ENCODE measurements around the gene FCHO1.

The FCHO1 gene

DNA sequence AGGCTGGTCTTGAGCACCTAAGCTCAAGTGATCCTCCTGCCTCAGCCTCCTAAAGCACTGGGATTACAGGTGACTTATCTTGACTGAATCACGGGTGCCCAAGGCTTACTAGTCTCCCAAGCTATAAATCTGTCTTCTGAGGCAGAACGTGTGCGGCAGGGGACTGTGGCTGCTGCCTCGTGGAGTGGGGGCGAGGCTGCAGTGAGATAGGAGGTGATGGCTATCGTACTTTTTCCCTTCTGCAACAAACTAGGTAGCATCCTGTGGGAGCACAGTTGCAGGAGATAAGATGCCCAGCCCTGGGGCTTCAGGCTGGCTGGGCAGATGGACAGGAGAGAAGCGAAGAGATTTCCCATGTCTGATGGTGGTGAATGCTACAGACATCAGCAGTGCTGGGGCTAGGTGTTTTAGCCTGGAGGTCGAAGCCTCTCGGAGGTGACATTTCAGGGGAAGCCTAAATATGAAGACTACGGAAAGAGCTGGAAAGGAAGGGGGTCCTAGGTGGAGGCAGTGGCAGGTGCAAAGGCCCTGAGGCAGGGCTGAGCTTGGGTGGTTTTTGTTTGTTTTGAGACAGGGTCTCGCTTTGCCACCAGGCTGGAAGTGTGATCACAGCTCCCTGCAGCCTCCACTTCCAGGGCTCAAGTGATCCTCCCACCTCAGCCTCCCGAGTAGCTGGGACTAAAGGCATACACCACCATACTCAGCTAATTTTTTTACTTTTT, 51.0 kb downstream of the FCHO1 start:
- Histone ChIP-seq H3K36me3 (ENCODE audit: control insufficient read depth, insufficient read depth, low read length) (no peaks in the 10 kb centered on the region), H3K4me3 (replicated peaks; ENCODE audit: low read depth, low read length) (no peak overlapping the region), H3K27me3 (replicated peaks; ENCODE audit: control insufficient read depth, insufficient read depth, low read length) (no peaks in the 10 kb centered on the region; the same call in 1 of the 2 replicates)
- TF ChIP-seq, protein P1, sequence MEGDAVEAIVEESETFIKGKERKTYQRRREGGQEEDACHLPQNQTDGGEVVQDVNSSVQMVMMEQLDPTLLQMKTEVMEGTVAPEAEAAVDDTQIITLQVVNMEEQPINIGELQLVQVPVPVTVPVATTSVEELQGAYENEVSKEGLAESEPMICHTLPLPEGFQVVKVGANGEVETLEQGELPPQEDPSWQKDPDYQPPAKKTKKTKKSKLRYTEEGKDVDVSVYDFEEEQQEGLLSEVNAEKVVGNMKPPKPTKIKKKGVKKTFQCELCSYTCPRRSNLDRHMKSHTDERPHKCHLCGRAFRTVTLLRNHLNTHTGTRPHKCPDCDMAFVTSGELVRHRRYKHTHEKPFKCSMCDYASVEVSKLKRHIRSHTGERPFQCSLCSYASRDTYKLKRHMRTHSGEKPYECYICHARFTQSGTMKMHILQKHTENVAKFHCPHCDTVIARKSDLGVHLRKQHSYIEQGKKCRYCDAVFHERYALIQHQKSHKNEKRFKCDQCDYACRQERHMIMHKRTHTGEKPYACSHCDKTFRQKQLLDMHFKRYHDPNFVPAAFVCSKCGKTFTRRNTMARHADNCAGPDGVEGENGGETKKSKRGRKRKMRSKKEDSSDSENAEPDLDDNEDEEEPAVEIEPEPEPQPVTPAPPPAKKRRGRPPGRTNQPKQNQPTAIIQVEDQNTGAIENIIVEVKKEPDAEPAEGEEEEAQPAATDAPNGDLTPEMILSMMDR (IDR thresholded peaks at IDR 0.05; ENCODE audit: insufficient read depth, low read length, poor library complexity, severe bottlenecking): no peak
- no peak for DNase-seq (ENCODE audit: extremely low read depth, insufficient read length)

DNA sequence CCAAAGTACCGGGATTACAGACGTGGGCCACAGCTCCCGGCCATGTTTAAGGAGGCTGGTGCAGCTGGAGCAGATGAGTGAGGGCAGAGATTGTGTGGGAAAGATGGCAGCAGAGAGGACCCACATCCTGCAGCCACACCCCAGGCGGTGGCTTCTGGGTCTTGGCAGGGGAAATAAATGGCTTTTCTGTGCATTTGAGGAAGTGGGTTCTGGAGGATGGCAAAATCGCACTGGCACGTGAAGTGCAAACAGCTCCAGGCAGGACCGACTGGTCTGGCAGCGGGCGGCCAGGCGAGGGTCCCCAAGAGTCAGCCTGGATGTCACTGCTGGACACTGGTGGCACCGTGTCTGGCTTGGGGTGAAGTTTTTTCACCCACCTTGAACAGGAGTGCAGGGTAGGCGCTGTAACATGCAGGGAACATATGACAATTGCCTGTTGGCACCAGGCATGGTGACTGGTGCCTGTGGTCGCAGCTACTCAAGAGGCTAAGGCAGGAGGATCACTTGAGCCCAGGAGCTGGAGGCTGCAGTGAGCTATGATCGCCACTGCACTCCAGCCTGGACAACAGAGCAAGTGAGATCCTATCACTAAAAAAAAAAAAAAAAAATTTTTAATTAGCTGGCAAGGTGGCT, 52.1 kb downstream of the FCHO1 start:
- TF ChIP-seq, protein P1 (IDR thresholded peaks at IDR 0.05; ENCODE audit: insufficient read depth, low read length, poor library complexity, severe bottlenecking): no peak
- DNase-seq (ENCODE audit: extremely low read depth, insufficient read length): no peak
- H3K27me3 ChIP-seq (replicated peaks; ENCODE audit: control insufficient read depth, insufficient read depth, low read length): 0 out of 2 replicates have a peak, but pooled peaks cover 1% of the 10 kb centered on the region
- no peaks in the 10 kb centered on the region for H3K36me3 ChIP-seq (ENCODE audit: control insufficient read depth, insufficient read depth, low read length)
- H3K4me3 ChIP-seq (replicated peaks; ENCODE audit: low read depth, low read length): no peak overlapping the region

DNA sequence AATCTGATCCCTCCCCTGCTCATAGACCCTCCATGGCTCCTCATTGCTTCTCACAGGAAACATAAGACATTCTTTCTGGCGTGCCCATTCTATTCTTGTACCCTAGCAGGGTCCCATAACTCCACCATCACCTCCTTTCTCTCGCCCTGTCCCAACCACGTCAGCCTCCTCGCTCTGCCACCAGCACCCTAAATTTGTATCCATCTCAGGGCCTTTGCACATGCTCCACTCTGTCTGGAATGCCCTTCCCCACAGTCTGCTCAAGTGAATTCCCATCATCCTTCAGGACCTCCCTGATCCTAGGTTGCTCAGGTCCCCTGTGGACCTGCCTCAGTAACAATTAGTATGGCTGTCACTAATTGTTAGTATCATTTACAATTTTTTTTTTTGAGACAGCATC, 54.1 kb downstream of the FCHO1 start:
- DNase-seq (ENCODE audit: extremely low read depth, insufficient read length): no peak
- Histone ChIP-seq H3K4me3 (replicated peaks; ENCODE audit: low read depth, low read length) (no peak overlapping the region), H3K36me3 (ENCODE audit: control insufficient read depth, insufficient read depth, low read length) (no peaks in the 10 kb centered on the region), H3K27me3 (replicated peaks; ENCODE audit: control insufficient read depth, insufficient read depth, low read length) (0 out of 2 replicates have a peak, but pooled peaks cover 1% of the 10 kb centered on the region)
- TF ChIP-seq, protein P1 (IDR thresholded peaks at IDR 0.05; ENCODE audit: insufficient read depth, low read length, poor library complexity, severe bottlenecking): no peak

DNA sequence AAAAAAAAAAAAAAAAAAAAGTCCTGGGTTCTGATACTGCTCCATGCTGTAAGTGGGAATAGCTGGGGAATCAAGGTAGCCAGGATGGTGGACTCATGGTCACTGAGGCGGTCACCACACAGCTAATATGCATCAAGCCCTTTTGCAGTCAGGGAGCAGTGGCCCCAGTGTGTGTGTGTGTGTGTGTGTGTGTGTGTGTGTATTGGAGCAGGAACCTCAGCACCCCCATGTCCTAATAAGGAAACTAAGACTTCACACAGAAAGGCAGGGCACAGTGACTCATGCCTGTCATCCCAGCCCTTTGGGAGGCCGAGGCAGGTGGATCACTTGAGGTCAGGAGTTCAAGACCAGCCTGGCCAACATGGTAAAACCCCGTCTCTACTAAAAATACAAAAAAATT, 55.7 kb downstream of the FCHO1 start:
- Histone ChIP-seq H3K4me3 (replicated peaks; ENCODE audit: low read depth, low read length) (no peak overlapping the region), H3K27me3 (replicated peaks; ENCODE audit: control insufficient read depth, insufficient read depth, low read length) (0 out of 2 replicates have a peak, but pooled peaks cover 1% of the 10 kb centered on the region), H3K36me3 (ENCODE audit: control insufficient read depth, insufficient read depth, low read length) (no peaks in the 10 kb centered on the region)
- TF ChIP-seq, protein P1 (IDR thresholded peaks at IDR 0.05; ENCODE audit: insufficient read depth, low read length, poor library complexity, severe bottlenecking): no peak
- DNase-seq (ENCODE audit: extremely low read depth, insufficient read length): no peak

DNA sequence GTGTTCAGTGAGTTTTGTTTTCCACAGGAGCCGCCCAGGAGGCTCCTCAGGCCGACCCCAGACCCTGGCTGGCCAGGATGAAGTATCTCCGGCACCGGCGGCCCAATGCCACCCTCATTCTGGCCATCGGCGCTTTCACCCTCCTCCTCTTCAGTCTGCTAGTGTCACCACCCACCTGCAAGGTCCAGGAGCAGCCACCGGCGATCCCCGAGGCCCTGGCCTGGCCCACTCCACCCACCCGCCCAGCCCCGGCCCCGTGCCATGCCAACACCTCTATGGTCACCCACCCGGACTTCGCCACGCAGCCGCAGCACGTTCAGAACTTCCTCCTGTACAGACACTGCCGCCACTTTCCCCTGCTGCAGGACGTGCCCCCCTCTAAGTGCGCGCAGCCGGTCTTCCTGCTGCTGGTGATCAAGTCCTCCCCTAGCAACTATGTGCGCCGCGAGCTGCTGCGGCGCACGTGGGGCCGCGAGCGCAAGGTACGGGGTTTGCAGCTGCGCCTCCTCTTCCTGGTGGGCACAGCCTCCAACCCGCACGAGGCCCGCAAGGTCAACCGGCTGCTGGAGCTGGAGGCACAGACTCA, 56.5 kb downstream of the FCHO1 start:
- 0 out of 2 replicates have a peak, but pooled peaks cover 1% of the 10 kb centered on the region for H3K27me3 ChIP-seq (replicated peaks; ENCODE audit: control insufficient read depth, insufficient read depth, low read length)
- H3K36me3 ChIP-seq (ENCODE audit: control insufficient read depth, insufficient read depth, low read length): no peaks in the 10 kb centered on the region
- TF ChIP-seq, protein P1 (IDR thresholded peaks at IDR 0.05; ENCODE audit: insufficient read depth, low read length, poor library complexity, severe bottlenecking): no peak
- DNase-seq (ENCODE audit: extremely low read depth, insufficient read length): no peak
- H3K4me3 ChIP-seq (replicated peaks; ENCODE audit: low read depth, low read length): no peak overlapping the region
